Activated T-helper 9 cell treated with anti-CD3 and anti-CD28 coated beads, Interleukin-2, amount 50 U/mL, for 16 hours (primary cell): Measurements from ENCODE around the gene BCL2.

ENCODE experiments used
- DNase-seq: peaks from one replicate; pipeline ENCODE4 v3.0.0-alpha.2; 2020; ENCODE audit warnings: low read depth

Gene BCL2

GRCh38 chr18:63326011-63326410 lies 6.4 kb upstream of the BCL2 start:
- DNase-seq = no peak

- no peak for DNase-seq
Observed at GRCh38 chr18:63325086-63325686, 5.6 kb upstream of the BCL2 start.

GRCh38 chr18:63322908-63323634 lies 3.5 kb upstream of the BCL2 start:
- DNase-seq = peak; percentile 35

- DNase-seq = no peak
Observed at GRCh38 chr18:63322206-63322605, 2.6 kb upstream of the BCL2 start.

- DNase-seq = no peak
Observed at GRCh38 chr18:63321291-63321690, 1.7 kb upstream of the BCL2 start.

- no peak for DNase-seq
Observed at GRCh38 chr18:63320975-63321265, 1.4 kb upstream of the BCL2 start.

GRCh38 chr18:63320123-63320974 lies 780 bp upstream of the BCL2 start:
- peak; percentile 80 for DNase-seq

GRCh38 chr18:63318889-63319382 lies 633 bp downstream of the BCL2 start:
- no peak for DNase-seq

GRCh38 chr18:63317982-63318888 lies 1.3 kb downstream of the BCL2 start:
- peak; percentile 79 for DNase-seq

- DNase-seq = no peak
Observed at GRCh38 chr18:63317556-63317946, 2.0 kb downstream of the BCL2 start.

- DNase-seq = no peak
Observed at GRCh38 chr18:63316612-63317555, 2.7 kb downstream of the BCL2 start.

- DNase-seq = no peak
Observed at GRCh38 chr18:63315876-63316275, 3.7 kb downstream of the BCL2 start.

GRCh38 chr18:63315131-63315662 lies 4.4 kb downstream of the BCL2 start:
- DNase-seq = no peak

GRCh38 chr18:63314062-63314790 lies 5.3 kb downstream of the BCL2 start:
- no peak for DNase-seq

GRCh38 chr18:63313396-63313917 lies 6.1 kb downstream of the BCL2 start:
- no peak for DNase-seq

GRCh38 chr18:63312737-63313395 lies 6.7 kb downstream of the BCL2 start:
- DNase-seq = no peak

GRCh38 chr18:63312019-63312409 lies 7.6 kb downstream of the BCL2 start:
- no peak for DNase-seq

- no peak for DNase-seq
Observed at GRCh38 chr18:63311118-63312018, 8.2 kb downstream of the BCL2 start.
